HG02678 (cell line): ENCODE data around the gene NCBP2.

Experiments used
- ATAC-seq: cut with Tn5 transposase; IDR thresholded peaks from one replicate; pipeline ENCODE4 v1.9.1; 2021; ENCODE audit warnings: mild to moderate bottlenecking, moderate library complexity; ENCODE audit not compliant: unreplicated experiment

NCBP2 gene

DNA sequence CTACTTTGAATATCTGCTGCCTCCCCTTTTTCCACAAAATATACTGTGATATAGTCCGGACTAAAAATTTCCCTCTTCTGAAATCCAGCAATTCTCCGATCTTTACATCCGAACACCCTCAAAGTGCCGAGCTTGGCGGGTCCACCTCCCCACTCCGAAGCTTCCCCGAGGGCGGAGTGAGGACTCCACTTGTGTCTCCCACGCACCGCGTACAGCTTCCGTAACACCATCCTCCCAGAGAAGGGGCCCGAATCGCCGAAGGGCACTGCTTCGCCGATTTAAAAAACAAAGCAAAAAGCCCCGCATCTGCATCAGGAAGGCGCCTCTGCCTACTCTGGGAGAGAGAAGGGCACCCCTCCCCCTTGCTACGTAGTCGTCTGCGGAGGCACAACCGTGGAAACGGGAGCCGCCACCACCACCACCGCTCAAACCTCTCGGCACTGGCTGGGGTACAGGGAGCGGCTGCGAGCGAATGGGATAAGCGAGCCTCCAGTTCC, 551 bp downstream of the NCBP2 start:
- peak; percentile 10 for ATAC-seq

DNA sequence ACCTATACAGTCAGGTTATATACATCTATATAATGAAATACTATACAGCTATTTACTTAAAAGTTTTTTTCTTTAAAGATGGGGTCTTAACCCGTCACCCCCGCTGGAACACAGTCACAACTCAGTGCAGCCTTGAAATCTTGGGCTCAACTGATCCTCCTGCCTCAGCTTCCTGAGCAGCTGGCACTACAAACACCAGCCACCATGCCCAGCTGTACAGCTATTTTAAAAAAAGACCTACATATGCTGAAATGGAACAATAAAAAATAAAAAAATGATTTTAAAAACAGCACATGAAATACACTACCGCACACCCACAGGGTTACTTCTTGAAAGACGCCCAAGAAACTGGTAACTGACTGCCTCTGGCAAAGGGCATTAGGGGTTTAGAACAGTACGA, 3.8 kb downstream of the NCBP2 start:
- ATAC-seq: no peak

DNA sequence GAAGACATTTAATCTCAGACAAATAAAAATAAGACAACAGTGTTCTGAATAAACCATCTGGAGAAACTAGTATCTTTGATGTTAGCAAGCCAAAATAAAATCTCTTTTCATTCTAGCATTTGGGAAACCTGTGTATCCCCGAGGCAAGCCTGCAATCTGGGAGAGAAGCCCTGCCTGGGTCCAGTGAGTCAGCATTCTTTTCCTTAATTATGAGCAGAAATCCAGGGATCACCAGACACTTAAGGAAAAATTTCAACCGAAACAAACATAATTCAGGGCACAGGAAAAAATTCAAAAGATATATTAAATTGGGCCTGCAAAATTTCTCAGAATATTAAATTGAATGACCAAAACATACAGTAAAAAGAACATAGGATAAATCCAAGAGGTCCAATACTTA, 4.2 kb downstream of the NCBP2 start:
- no peak for ATAC-seq

DNA sequence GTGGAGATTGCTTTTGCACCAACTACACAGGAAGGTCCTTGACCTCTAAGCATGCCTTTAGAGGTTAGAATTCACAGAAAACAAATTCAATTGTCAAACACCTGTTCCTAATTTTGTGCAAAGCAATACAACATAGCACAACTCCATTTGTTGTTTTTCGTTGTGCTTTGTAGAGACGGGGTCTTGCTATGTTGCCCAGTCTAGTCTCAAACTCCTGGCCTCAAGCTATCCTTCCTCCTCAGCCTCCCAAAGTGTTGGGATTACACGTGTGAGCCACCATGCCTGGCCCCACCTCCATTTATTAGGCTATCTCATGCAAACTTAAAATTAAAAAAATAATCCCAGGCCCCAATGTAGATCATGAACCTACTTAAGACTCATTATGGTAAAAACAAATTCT, 6.0 kb downstream of the NCBP2 start:
- no peak for ATAC-seq

DNA sequence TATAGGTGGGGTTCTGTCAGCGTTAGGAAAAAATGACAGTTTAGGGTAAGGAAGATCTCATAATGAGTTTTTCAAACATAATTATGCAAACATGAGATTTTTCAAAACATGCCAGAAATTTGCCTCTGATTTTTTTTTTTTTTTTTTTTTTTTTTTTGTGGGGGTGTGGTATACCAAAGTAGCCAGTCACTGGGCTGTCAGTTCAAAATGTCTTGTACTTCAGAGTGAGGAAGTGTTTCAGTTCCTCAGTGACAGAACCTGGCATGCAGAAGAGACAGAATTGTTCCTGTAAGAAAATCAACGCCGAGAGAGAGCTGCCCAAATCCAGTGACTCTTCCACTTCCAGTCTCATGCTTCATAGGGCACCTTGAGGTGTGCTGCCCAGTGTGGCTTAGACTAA, 9.7 kb downstream of the NCBP2 start:
- ATAC-seq: no peak

- no peak for ATAC-seq
Observed at GRCh38 chr3:196931828-196932587, 10.3 kb downstream of the NCBP2 start.

DNA sequence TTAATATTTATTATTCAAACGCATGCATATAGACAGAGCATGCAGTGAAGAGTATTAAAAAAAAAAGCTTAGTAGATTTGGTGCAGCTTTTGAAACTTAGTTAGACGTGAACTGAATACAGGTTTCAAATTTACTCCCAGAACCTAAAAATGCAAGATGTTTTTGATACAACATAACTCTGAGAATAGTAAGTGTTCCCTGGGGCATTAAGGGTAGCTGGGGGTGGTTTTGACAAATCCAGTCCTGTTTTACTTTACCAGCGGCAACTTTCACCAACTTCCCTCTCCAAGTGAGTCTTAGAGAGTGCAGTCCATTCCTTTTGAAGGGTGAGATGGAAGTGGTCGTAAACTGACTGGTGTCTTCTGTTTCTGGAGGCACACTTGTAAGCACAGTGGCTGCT, 11.2 kb downstream of the NCBP2 start:
- no peak for ATAC-seq

DNA sequence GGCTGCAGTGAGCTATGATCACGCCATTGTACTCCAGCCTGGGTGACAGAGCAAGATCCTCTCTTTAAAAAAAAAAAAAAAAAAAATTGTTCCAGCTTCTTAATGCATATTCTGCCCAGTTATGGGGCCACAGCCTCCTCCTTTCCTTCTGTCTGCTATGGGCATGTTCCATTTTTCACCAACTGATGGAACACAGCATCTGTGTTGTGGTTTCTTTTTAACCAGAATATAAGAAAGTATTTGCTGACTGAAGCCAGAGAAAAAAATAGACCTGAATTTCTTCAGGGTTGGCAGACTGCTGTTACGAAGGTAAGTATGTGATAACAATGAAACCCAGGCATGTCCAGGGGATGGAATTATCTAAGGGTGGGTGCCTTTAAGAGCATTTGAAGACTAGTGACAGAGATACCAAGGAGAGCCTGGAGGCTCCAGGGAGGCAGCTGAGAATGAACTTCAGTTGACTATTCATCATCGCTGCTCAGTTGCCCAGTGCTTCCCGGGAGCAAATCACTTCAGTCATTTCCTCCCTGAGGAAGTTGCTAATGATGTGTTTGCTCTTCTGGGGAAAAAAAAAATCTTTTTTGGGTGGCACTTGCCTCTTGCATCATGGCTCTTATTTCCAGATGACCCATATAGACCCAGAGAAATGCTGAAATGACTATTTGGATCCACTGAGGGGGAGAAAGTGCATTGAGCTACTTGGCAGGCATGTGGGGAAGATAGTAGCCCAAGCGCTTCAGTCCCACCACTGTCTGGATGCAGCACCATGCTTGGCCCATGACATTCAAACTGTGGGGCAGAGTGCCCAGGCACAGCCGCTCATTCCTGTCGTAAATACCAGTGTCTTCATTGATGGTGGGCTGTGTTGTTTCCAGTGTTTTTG, 14.5 kb downstream of the NCBP2 start:
- ATAC-seq: no peak

DNA sequence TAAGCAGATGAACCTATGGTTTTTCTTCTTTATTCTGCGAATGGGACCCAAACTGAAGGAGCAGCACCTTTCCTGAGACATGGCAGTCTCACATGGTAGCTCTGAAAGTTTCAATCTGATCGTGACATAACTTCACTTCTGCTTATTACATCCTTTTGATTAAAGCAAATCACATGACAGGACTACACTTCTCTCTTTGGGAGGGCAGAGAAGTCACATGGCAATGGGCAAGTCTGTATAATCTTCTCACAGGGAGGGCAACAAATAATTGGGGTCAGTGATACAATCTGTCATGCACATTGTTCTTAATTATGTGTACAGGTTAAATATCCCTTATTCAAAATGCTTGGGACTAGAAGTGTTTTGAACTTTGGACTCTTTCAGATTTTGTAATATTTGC, 21.6 kb downstream of the NCBP2 start:
- ATAC-seq: no peak

- ATAC-seq: no peak
Observed at GRCh38 chr3:196918968-196919367, 23.4 kb downstream of the NCBP2 start.

GRCh38 chr3:196916995-196917394, 25.3 kb downstream of the NCBP2 start:
- ATAC-seq: no peak

GRCh38 chr3:196916221-196916620, 26.1 kb downstream of the NCBP2 start:
- ATAC-seq: no peak

GRCh38 chr3:196915375-196915774, 27.0 kb downstream of the NCBP2 start:
- no peak for ATAC-seq

- no peak for ATAC-seq
Observed at GRCh38 chr3:196914866-196915265, 27.5 kb downstream of the NCBP2 start.

DNA sequence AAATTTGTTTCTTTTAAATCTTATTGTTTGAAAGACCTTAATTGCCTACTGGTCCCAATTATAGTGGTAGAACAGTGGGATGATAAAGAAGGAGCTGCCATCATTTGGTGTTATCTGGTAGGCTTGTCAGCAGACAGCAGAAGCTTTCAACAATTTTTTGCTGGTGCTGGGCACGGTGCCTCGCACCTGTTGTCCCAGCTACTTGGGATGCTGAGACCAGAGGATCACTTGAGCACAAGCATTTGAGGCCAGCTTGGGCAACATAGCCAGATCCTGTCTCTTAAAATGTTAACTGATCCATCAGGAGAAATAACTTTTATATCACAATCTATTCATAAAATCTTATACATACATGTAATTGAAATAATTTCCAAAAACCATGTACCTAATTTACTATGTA, 38.6 kb downstream of the NCBP2 start:
- no peak for ATAC-seq

GRCh38 chr3:196902296-196902695, 40.0 kb downstream of the NCBP2 start:
- ATAC-seq: no peak

GRCh38 chr3:196901768-196902167, 40.6 kb downstream of the NCBP2 start:
- ATAC-seq: no peak

DNA sequence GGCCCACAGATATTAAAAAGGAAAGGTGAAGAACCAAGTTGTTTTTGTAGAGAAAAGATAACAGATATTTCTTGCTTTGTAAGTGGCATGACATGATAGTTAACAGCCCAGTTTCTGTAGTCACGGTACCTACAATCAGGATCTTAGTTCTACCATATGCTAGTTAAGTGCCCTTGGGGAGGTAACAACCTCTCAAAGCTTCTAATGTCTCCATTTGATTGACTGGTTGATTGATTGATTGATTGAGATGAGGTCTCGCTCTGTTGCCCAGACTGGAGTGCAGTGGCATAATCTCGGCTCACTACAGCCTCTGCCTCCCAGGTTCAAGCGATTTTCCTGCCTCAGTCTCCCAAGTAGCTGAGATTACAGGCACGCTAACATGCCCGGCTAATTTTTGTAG, 46.1 kb downstream of the NCBP2 start:
- ATAC-seq: no peak

DNA sequence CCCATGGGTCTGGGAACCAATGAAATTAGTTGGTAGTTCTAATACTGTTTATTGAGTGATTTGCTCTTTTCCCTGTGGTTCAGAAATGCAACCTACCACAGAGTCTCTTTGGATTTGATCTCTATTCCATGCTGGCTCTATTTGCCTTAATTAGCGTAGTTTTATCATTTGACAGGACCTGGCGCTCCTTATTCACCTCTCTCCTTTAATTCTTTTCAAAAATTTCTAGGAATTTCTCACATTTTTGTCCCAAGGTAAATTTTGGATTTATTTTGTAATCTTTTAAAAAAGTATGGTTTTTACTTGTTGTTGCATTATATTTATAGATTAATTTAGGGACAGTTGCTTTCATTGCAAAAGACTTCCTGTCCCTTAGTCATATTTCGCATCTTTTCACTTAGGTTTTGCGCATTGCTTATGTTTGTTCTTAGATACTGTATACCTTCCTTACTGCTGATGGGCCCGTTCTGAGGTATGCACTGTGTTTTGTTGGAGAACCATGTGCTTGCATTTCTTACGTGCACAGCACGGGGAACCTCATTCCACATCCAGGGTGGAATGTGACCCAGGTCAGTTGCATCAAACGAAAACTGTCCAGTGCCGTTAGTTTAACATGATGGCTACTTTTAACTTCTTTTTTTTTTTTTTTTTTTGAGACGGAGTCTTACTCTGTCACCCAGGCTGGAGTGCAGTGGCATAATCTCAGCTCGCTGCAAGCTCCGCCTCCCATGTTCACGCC, 47.6 kb downstream of the NCBP2 start:
- ATAC-seq: no peak

DNA sequence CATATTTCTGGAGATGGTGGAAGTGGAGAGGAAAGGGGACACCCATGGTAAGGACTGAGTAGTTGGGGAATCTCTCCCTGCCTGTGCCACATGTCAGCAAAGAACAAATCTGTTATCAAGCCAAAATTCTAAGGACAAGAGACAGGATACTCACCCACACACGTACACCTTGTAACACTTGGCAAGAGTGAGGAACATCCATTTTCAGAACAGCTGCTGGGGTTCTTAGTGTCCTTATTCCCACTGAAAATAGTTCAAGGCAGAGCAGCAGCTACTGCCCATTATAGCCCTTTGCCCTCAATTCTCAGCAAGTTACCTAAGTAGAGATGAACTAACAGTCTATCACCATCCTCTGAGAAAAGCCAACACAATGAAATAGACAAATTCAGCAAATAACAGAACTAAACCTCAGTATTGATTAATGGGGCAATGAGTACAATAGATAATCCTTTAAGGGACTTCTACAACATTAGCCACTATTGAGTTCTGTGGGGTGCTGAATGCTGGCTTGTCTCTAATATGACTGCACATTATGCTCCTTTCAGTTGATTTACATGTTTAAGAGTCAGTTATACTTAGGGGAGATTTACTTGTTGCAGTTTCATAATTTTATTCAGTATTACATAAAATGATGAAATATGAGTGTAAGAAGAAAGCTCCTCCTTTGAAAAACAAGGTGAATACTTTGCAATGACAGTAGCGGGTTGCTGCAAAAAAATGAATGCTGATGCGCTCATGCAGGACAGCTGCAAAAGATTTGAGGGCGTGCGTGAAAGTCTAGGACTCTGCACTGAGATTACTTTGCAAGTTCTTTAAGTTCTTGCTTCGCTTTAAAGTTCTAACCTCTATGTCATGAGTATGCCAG, 52.3 kb downstream of the NCBP2 start:
- ATAC-seq: no peak
